ENCODE results near the gene SLC16A6.
A peak's percentile ranks its signal among the peaks of the same experiment; 100 is the strongest.
"Not testable (repeated sequence)": the region's sequence is repeated elsewhere in the genome, so short reads cannot be mapped to it uniquely, and the experiment has no call there.

The SLC16A6 gene

DNA sequence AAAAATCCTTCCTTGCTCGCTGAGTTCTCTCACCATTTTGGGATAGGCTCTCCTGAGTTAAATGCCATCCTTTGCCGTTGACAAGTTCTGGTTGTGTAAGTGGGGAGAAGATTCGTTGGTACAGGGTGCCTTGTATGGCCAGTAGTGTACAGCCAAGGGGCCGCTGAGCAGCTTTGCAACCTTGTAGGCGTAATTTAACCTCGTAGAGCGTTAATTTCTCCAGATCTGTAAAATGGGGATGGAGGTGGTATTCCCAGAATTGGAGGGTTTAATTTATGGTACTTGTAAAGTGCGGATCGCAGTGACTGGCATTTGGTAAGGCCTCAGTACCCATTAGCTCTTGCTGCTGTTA lies 1.7 kb upstream of the SLC16A6 start:
- H3K27ac ChIP-seq, result peak overlapping the region; percentile 95
- TF ChIP-seq, protein P1, sequence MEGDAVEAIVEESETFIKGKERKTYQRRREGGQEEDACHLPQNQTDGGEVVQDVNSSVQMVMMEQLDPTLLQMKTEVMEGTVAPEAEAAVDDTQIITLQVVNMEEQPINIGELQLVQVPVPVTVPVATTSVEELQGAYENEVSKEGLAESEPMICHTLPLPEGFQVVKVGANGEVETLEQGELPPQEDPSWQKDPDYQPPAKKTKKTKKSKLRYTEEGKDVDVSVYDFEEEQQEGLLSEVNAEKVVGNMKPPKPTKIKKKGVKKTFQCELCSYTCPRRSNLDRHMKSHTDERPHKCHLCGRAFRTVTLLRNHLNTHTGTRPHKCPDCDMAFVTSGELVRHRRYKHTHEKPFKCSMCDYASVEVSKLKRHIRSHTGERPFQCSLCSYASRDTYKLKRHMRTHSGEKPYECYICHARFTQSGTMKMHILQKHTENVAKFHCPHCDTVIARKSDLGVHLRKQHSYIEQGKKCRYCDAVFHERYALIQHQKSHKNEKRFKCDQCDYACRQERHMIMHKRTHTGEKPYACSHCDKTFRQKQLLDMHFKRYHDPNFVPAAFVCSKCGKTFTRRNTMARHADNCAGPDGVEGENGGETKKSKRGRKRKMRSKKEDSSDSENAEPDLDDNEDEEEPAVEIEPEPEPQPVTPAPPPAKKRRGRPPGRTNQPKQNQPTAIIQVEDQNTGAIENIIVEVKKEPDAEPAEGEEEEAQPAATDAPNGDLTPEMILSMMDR (conservative IDR thresholded peaks at IDR 0.05), result no peak
- TF ChIP-seq ZFX (IDR thresholded peaks at IDR 0.05), result no peak

DNA sequence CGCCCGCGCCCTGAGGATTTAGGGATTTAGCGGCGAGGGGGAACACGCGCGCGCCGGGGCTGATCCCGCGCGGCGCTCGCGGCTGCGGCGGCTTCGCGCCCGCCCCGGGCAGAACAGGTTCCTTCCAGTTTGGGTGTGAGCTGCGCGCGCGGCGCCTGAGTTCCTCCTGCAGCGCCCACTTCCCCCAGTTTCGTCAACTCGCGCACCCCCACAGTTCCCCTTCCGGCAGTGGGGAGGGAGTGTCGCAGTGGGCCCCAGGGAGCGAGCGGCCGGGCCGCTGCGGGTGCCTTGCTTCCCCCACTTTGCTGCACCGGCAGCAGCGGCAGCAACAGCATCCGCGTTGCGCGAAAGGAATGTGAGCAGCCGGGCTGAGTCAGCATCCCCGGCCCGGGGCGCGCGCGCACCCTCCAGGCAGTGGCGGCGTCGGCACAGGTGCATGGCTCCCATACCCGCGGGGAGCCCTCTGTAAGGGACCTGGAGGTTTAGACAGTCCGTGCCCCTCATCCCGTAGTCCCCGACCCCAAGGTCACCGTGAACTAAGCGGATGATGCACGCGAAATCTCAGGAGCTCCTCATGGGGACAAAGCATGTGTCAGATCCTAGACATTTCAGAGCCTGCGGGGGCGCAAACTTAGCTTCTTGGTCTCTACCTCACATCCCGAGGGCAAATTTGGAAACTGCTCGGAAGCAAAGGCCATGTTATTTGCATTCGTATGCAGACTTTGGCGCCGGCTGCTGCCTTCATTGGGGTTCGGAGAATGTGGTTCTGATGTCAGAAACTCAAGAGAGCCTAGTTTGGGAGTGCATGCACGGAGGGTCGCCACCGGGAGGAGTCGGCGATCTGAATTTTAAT lies 1.1 kb upstream of the SLC16A6 start:
- peak overlapping the region; percentile 95 for H3K27ac ChIP-seq
- TF ChIP-seq, protein P1 (conservative IDR thresholded peaks at IDR 0.05), result no peak; the same call in 1 of the 2 replicates
- no peak; the same call in 1 of the 2 replicates for TF ChIP-seq ZFX (IDR thresholded peaks at IDR 0.05)

DNA sequence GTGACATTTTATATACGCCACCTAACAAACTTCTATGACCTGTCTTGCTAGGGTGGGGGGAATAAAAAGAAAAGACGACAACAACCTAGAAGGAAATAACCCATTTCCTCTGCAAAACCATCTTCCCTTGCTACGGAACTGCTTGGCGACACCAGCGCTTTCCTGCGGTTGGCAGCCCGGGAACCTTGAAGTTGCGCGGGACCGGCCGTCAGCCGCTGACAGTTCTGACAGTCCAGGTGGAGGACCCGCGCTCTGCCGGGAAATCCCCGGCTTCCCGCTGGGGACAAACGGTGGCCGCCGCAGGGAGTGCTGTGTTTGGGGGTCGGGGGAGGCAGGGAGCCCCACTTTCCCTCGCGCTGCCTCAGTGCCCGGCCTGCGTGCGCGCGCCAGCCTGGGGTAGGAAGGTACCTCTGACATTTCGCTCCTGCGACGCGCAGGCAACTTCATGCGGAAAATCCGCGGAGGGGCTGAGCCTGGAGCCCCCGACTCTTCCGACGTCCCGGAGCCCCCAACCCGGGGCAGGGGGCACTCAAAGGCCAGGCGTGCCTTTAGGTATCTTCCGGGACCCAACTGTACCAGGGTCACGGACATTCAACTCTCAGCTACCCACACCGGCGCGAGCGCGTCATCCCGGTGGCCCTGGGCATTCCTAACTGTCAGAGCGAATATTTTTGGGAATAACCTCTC lies 516 bp downstream of the SLC16A6 start:
- TF ChIP-seq, protein P1 (conservative IDR thresholded peaks at IDR 0.05), result no peak
- no peak for TF ChIP-seq ZFX (IDR thresholded peaks at IDR 0.05)
- peak overlapping the region; percentile 95 for H3K27ac ChIP-seq

DNA sequence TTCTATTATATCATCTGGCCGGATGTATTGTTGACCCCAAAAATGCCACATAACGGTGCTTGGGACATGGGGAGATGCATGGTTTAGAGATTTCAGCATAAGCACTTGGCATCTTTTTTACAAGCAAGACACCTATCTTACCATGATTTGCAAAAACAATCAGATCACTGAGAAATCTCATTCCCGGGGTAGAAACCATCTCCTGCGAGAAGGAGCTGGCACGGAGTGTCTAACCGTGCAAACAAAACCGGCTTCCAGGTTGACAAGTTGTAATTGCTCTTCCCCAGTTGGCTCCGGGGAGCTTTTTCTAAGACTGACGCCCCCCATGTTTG lies 1.0 kb downstream of the SLC16A6 start:
- TF ChIP-seq, protein P1 (conservative IDR thresholded peaks at IDR 0.05), result no peak
- TF ChIP-seq ZFX (IDR thresholded peaks at IDR 0.05), result no peak
- H3K27ac ChIP-seq, result peak overlapping the region; percentile 95

DNA sequence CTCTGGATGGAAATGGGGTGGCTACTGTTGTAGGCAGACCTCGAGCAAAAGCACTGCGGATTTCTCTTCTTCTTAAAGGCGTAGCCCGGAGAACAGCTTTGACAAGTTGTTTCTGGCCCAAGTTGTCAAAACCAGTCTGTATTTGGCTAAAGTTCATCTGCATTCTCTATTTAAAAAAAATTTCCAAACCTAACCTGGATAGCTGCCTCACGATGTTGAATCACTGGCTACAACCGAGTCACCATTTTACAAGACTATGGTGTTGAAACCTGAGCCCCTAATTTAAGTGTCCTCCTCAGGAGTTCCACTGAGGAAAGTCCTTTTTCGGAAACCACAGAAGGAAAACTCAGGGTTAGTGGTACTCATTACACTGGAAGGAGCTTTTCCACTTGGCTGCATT lies 1.5 kb downstream of the SLC16A6 start:
- H3K27ac ChIP-seq, result peak overlapping the region; percentile 95; the same call in 1 of the 2 replicates
- TF ChIP-seq ZFX (IDR thresholded peaks at IDR 0.05), result no peak
- TF ChIP-seq, protein P1 (conservative IDR thresholded peaks at IDR 0.05), result no peak

DNA sequence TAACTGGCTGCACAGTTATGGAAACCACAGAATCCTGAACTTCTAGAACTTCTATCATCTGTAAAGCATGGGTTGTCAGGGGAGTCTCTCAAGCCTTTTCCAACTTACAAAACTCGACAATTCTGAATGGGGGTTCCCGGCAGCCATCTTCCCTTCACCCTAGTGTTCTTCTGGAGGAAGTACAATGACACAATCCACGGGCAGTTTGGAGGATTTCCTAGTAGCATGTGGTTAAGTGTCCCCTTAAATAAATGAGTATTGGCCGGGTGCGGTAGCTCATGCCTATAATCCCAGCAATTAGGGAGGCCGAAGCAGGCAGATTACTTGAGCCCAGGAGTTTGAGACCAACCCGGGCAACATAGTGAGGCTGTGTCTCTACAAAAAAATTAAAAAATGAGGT lies 2.1 kb downstream of the SLC16A6 start:
- peak overlapping the region; percentile 95; the same call in 1 of the 2 replicates for H3K27ac ChIP-seq
- no peak for TF ChIP-seq ZFX (IDR thresholded peaks at IDR 0.05)
- TF ChIP-seq, protein P1 (conservative IDR thresholded peaks at IDR 0.05), result no peak

DNA sequence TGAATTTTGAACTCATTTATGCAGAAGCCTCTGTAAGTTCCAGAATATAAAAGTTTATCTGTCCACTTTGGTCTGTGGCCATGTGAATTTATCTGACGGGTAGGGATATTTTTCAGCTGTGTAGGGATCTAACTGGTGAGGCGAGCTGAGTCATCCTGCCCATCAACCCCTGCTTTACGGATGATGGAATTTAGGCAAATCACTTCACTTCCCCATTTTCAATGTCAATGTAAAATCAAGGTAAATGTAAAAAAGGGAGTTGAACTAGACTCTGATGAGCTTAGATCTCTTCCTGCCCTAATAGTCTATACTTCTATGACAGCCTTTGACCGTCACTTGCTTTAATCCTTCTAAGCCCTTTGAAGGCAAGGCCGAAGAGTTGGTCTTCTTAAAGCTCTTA lies 2.6 kb downstream of the SLC16A6 start:
- no peak overlapping the region for H3K27ac ChIP-seq
- no peak for TF ChIP-seq ZFX (IDR thresholded peaks at IDR 0.05)
- TF ChIP-seq, protein P1 (conservative IDR thresholded peaks at IDR 0.05), result no peak

DNA sequence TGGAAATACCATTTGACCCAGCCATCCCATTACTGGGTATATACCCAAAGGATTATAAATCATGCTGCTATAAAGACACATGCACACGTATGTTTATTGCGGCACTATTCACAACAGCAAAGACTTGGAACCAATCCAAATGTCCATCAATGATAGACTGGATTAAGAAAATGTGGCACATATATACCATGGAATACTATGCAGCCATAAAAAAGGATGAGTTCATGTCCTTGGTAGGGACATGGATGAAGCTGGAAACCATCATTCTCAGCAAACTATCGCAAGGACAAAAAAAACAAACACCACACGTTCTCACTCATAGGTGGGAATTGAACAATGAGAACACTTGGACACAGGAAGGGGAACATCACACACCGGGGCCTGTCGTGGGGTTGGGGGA lies 9.0 kb downstream of the SLC16A6 start:
- not testable (repeated sequence) for H3K27ac ChIP-seq

All from C4-2B (cell line).